Measurements from ENCODE around the gene FNDC8. TPM values are rescaled to one million over a fixed set of nuclear protein-coding genes. Genes with fewer than 3 reads are reported as not detected.

Gene FNDC8
- polyA plus RNA-seq, 3 donors, result not detected

GRCh38 chr17:35082073-35082657, 39.2 kb upstream of the FNDC8 start:
- Histone ChIP-seq H4K20me1 (ENCODE audit: insufficient read depth, low read length) (peaks cover 46% of the 10 kb centered on the region), H2AFZ (ENCODE audit: insufficient read depth, low read depth, low read length, poor library complexity, severe bottlenecking) (no peak overlapping the region), H3K36me3 (replicated peaks in 1 of 2; ENCODE audit: control insufficient read depth in 1 of 2, insufficient read depth in 2 of 2, low read length in 2 of 2) (no peaks in the 10 kb centered on the region), H3K27ac (ENCODE audit: low read depth in 1 of 2, low read length in 2 of 2) (no peak overlapping the region), H3K9me3 (replicated peaks in 1 of 2; ENCODE audit: control insufficient read depth in 1 of 2, insufficient read depth in 1 of 2, low read length in 2 of 2) (no peaks in the 10 kb centered on the region), H3K4me3 (replicated peaks in 1 of 3; ENCODE audit: low read depth in 2 of 3, low read length in 3 of 3) (no peak overlapping the region), H3K9ac (ENCODE audit: insufficient read depth, low read length, poor library complexity, severe bottlenecking) (no peak overlapping the region), H3K4me2 (replicated peaks; ENCODE audit: extremely low read depth, low read length, poor library complexity, severe bottlenecking) (no peak overlapping the region), H3K4me1 (ENCODE audit: control insufficient read depth in 1 of 2, insufficient read depth in 2 of 2, low read length in 2 of 2) (peaks cover 11 to 12% of the 10 kb centered on the region in 2 donors), H3K79me2 (ENCODE audit: insufficient read depth, low read length) (peaks cover 98% of the 10 kb centered on the region), H3K27me3 (ENCODE audit: control insufficient read depth in 2 of 2, insufficient read depth in 2 of 2, low read length in 2 of 2) (no peaks in the 10 kb centered on the region)
- Mint-ChIP-seq H3K4me3 (no peak overlapping the region), H3K27me3 (ENCODE audit: low read depth in 3 of 3) (peaks cover 0 to 2% (median 0%) of the 10 kb centered on the region in 3 donors), H3K36me3 (peaks cover 0 to 12% of the 10 kb centered on the region in 2 donors), H3K9me3 (no peaks in the 10 kb centered on the region), H3K27ac (no peak overlapping the region), H3K4me1 (peaks cover 36% of the 10 kb centered on the region)
- DNase-seq, result no peak
- intact Hi-C loops (cut with micrococcal nuclease), result no loop called here
- no peak for TF ChIP-seq CTCF (IDR thresholded peaks at IDR 0.05)
- 25% methylated on average over 2 of the region's 3 CpGs for WGBS (ENCODE audit: insufficient coverage)

GRCh38 chr17:35083071-35083470, 38.3 kb upstream of the FNDC8 start:
- Histone ChIP-seq H3K9me3 (replicated peaks in 1 of 2; ENCODE audit: control insufficient read depth in 1 of 2, insufficient read depth in 1 of 2, low read length in 2 of 2) (no peaks in the 10 kb centered on the region), H3K4me2 (replicated peaks; ENCODE audit: extremely low read depth, low read length, poor library complexity, severe bottlenecking) (no peak overlapping the region), H4K20me1 (ENCODE audit: insufficient read depth, low read length) (peaks cover 39% of the 10 kb centered on the region), H3K4me1 (ENCODE audit: control insufficient read depth in 1 of 2, insufficient read depth in 2 of 2, low read length in 2 of 2) (peaks cover 20% of the 10 kb centered on the region in 2 donors), H2AFZ (ENCODE audit: insufficient read depth, low read depth, low read length, poor library complexity, severe bottlenecking) (no peak overlapping the region), H3K9ac (ENCODE audit: insufficient read depth, low read length, poor library complexity, severe bottlenecking) (no peak overlapping the region), H3K79me2 (ENCODE audit: insufficient read depth, low read length) (peaks cover 97% of the 10 kb centered on the region), H3K27ac (ENCODE audit: low read depth in 1 of 2, low read length in 2 of 2) (no peak overlapping the region), H3K36me3 (replicated peaks in 1 of 2; ENCODE audit: control insufficient read depth in 1 of 2, insufficient read depth in 2 of 2, low read length in 2 of 2) (no peaks in the 10 kb centered on the region), H3K27me3 (ENCODE audit: control insufficient read depth in 2 of 2, insufficient read depth in 2 of 2, low read length in 2 of 2) (no peaks in the 10 kb centered on the region), H3K4me3 (replicated peaks in 1 of 3; ENCODE audit: low read depth in 2 of 3, low read length in 3 of 3) (no peak overlapping the region)
- no peak overlapping the region for H3K4me3 Mint-ChIP-seq
- peaks cover 43% of the 10 kb centered on the region for H3K4me1 Mint-ChIP-seq
- intact Hi-C loops (cut with micrococcal nuclease), result no loop called here
- no peak for DNase-seq
- WGBS (ENCODE audit: insufficient coverage), result no CpG with 5 or more reads among the region's 2 CpGs
- TF ChIP-seq CTCF (IDR thresholded peaks at IDR 0.05), result no peak
- no peaks in the 10 kb centered on the region for H3K9me3 Mint-ChIP-seq
- H3K27me3 Mint-ChIP-seq (ENCODE audit: low read depth in 3 of 3), result peaks cover 0 to 2% (median 0%) of the 10 kb centered on the region in 3 donors
- peaks cover 0 to 12% of the 10 kb centered on the region in 2 donors for H3K36me3 Mint-ChIP-seq
- peak overlapping the region in 1 of 7 donors; percentile 35 for H3K27ac Mint-ChIP-seq

Measured in CD14-positive monocyte (primary cell).